Fibroblast of upper back skin (primary cell): ENCODE results near the gene IRF2BP2.
A peak's percentile ranks its signal among the peaks of the same experiment; 100 is the strongest.

Experiments used
- DNase-seq: peaks from one replicate; pipeline ENCODE4 v3.0.0-alpha.2; 2013

IRF2BP2 gene

GRCh38 chr1:234582681-234583301 is 27.2 kb downstream of the IRF2BP2 start:
- DNase-seq = no peak

DNA sequence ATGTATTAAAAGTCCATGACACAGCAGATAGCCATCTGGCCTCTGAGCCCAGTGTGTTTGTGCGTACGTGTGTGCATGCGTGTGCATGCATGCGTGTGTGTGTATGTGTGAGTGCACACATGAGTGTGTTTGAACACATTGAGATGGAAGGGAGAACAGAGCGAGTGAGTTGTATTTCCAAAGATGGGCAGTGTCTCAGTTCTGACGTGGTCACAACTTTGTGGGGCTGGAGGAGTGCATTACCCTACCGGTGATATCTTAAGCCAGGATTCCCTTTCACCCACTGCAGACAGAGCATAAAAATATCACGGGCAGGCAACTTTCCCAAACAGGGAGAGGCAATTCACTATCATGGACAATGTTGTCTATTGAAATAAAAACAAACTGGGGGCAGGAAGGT is 27.8 kb downstream of the IRF2BP2 start:
- no peak for DNase-seq

DNA sequence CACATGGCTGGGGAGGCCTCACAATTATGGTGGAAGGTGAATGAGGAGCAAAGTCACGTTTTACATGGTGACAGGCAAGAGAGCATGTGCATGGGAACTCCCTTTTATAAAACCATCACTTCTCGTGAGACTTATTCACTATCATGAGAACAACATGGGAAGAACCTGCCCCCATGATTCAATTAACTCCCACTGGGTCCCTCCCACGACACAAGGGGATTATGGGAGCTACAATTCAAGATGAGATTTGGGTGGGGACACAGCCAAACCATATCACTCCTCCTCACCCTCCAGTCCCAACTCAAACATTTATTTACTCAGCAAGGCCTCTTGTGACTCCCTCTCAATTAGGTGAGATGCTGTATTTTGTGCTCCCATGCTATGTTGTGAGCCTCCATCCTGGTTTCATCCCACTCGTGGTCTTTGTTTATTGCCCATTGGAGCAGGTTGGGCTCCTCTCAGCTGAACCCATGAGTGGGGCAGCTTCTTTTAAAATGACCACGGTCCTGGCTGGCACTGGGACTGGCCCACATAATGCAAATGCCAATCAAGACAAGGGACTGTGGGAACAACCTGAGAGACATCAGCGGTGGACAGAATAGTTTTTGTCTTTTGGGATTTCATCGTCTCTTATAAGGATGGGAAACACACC is 28.8 kb downstream of the IRF2BP2 start:
- DNase-seq = no peak

- DNase-seq = no peak
Observed at GRCh38 chr1:234579967-234580366, 30.0 kb downstream of the IRF2BP2 start.

DNA sequence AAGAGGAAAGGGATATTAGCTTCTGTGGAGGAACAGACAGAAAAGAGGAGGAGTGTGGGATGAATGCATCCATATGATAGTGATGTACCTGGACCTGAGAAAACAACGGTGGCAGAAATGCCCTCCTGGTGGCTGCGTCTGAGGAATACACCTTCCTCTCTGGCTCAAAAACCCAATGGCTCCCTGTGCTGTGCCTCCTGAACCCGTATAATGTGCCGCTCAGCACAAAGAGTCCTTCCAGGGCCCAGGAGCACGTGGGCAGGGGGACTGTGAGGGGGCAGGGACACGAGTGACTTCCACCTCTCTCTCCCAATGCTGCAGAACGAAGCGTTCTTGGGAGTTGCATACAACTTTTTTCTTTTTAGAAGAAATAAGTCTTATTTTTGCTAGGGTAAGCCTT is 31.2 kb downstream of the IRF2BP2 start:
- DNase-seq = no peak

DNA sequence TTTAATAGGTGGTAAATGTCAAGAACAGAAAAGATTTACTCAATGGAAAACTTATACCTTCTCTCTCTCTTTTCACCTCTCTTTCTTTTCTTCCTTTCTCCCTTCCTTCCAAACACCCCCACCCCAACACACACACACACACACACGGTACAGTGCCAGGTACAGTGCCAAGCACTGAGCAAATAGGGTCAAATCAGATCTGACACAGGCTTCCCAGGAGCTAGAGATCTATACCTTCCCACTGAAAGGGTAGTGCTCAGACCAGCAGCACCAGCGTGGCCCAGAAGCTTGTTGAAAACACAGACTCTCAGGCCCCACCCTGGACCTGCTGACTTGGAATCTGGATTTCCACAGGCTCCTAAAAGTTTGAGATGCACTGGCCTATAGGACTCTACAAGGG is 31.9 kb downstream of the IRF2BP2 start:
- DNase-seq = no peak

DNA sequence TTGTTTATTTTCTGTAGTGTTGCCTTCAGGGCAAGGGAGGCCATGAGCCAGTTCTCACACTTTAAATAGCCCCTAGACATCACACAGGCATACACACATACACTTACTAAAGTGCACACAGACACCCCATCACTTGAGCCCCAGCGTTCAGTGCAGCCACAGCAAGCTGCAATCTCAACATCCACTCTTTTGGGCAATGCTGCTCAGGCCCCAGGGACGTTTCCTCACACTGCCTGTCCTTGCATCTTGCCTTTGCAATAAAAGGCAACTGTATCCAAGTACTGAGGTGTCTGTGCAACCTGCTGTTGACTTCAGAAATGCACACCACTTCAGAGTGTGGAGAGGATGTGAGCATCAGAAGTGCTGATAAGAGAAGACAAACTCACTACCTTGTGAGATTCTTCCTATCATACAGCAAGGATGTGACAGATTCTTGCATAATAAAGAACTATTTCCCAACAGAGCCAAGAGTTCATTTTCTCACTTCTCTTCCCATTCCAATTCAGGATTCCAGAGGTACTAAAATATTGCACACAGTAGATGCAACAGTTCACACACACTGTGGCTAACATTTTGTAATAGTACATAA is 36.2 kb downstream of the IRF2BP2 start:
- peak; percentile 25 for DNase-seq

DNA sequence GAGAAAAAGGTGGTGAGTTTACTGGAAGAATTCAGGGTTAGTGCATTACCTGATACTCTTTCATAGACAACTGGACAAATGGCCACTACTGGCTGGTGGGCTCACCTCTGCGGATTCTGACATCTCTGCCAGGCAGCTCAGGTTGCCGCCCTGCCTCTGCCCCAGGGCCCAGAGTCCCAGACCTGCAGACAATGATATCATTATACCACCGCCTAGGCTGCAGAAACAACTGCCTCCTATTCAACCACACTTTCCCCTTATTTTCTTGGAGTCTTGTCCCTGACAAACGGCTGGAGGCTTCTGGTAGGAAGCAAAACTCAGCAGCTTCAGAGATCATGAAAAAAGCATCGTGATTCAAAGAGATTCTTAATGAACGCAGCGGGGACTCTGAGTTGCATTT is 37.0 kb downstream of the IRF2BP2 start:
- no peak for DNase-seq

GRCh38 chr1:234571702-234572101 is 38.3 kb downstream of the IRF2BP2 start:
- no peak for DNase-seq

DNA sequence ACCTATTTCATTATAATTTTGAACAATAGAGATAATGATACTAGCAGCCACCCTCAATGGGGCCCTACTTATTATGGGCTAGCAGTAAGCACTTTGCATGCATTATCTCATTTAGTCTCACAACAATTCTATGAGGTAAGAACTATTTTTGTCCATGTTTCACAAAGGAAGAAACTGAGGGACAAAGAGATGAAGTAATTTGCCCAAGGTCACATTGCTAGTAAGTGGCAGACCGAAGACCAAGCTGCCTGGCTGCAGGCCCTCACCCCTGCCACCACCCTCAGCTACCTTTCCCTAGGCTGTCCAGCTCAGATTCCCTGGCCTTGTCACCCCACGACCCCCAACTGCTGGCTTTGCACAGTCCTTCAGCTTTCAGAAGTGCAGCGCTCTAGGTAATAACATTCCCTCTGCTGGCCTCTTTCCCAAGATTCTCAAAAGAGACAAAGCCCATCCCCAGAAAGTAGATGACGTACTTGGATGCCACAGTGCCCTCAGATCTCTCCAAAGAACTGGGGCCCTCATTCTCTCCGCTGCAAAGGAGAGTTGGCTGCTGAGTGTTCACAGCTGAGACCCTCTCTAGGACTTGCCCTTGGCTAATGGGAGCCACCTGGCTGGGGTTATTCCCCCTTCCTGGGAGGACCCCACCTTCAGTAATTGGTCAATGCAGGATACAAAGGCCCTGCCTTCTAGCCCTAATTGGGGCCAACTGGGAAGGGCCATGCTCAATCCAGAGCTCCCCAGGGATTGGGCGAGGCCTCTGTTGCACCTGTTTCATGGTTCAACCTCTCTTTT is 39.5 kb downstream of the IRF2BP2 start:
- DNase-seq = no peak

- no peak for DNase-seq
Observed at GRCh38 chr1:234568345-234568744, 41.6 kb downstream of the IRF2BP2 start.

GRCh38 chr1:234565132-234565531 is 44.8 kb downstream of the IRF2BP2 start:
- DNase-seq = no peak

DNA sequence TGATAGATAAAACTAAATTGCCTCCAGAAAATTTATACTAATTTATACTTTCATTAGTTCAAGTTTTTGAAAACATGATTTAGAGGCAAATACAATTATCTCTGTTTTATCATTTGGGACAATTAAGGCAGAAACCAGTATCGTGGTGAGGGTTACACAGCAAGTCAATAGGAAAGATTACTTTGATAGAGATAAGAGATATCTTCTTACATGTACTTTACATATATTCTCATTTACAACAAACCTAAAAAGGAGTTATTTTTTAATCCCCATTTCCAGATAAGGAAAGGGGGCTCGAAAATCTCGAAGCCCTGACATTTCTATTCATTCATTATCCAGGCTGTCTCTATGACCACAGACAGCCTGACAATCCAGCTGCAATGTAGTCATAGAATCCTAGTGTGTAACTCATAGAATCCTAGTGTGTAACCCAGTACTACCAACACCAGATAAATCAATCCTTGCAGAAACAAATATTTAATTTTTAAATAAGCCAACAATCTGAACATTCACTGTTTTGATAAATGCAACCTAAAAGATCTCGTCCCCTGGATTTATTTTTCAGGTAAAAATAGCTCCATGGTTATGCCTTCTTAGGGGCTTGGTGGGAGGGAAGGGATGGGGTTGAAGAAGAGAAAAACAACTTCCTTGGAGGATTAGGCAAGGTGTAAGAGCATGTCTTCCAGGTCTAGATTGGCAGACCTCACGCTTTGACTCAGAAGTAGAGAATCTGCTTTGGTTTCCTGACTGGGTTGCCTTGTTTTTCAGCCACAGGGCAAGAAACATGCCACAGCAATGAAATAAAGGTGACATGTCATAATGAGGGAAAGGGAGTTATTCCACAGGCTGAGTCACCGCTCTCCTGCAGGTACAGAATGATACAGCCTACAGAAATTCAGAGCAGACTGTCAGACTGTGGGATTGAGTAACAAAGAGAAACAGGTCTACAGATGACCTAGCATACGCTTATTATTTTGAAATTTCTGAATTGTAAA is 45.6 kb downstream of the IRF2BP2 start:
- DNase-seq = peak; percentile 89

- no peak for DNase-seq
Observed at GRCh38 chr1:234562334-234562733, 47.6 kb downstream of the IRF2BP2 start.

DNA sequence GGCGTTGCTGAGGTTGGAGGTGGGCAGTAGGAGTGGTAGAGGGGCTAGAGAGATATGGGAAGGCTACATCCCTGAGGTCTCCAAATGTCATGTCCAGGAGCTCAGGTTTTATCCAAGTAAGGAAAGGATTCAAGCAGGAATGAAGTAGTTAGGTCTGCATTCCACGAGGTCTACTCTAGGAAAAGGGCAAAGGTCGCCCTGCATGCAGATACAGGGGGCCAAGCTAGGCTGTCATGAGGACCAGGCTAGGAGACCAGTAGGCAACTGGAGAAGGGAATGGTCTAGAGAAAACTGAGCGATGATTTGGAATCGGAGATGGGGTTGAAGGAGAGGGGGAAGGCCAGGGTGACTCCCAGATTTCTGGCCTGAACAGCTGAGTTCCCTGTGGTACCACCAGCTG is 48.7 kb downstream of the IRF2BP2 start:
- DNase-seq = no peak

GRCh38 chr1:234559902-234560676 is 49.9 kb downstream of the IRF2BP2 start:
- no peak for DNase-seq

DNA sequence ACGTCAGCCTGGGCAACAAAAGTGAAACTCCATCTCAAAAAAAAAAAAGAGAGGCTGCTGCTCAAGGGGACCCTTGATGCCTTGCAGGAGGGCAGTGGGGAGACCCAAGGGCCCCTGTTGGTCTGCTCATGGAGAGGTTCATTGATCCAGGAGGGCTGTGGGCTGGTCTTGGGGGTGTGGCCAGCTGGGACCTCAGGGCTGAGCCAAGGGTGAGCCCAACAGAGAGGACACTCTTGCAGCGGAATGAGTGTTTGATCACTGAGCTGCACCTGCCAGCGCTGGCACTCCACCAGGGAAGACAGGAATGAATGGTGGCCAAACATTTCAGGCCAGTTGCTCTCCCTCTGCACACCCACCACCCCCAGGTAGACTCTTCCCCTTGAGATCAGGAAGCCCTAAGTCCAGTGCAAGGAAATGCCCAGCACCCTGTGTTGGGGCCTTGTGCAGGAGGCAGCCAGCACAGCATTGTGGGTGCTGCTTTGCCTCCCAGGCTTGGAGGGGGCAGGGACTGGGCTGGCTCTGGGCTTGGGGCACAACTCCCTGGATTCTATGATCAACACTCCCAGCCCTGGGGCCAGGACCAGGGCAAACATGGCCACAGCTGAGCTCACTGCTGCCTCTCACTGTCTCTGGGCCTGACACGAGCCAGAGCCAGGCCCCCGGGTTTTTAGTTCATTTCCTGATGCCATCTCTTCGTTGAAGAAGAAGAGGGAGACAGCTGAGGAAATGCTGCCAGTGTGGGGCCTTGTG is 50.7 kb downstream of the IRF2BP2 start:
- DNase-seq = no peak

- peak; percentile 20 for DNase-seq
Observed at GRCh38 chr1:234558330-234558836, 51.6 kb downstream of the IRF2BP2 start.

- no peak for DNase-seq
Observed at GRCh38 chr1:234556245-234556943, 53.6 kb downstream of the IRF2BP2 start.
